H1 (cell line): ENCODE measurements around the gene DLL1. TPM values are rescaled to one million over a fixed set of nuclear protein-coding genes. Genes with fewer than 3 reads are reported as not detected.
A peak's percentile ranks its signal among the peaks of the same experiment; 100 is the strongest.

Experiments
- MAX ChIP-seq: IDR thresholded peaks from 2 replicates; pipeline ENCODE4 v1.6.1; 2012; ENCODE audit warnings: inconsistent platforms
- RXRA ChIP-seq: IDR thresholded peaks from 2 replicates; pipeline ENCODE4 v1.6.1; 2011; ENCODE audit warnings: low read depth, mild to moderate bottlenecking, low read length, moderate library complexity; ENCODE audit not compliant: insufficient read depth
- SIRT6 ChIP-seq: IDR thresholded peaks from one replicate; pipeline ENCODE4 v1.7.1; 2012; ENCODE audit warnings: low read length, inconsistent platforms
- TCF12 ChIP-seq: IDR thresholded peaks from 2 replicates; pipeline ENCODE4 v1.6.1; 2011; ENCODE audit warnings: low read depth, mild to moderate bottlenecking, low read length
- polyA plus RNA-seq, 7 experiments: library from polyadenylated mRNA; depleted of rRNA in 3 of 7; stranded (reverse) in 5 of 7; unstranded in 2 of 7; fragments of >200 nt in 5 of 7; fragments of 200-250 nt in 2 of 7; gene quantifications; 1 replicate in 5 of 7; 2 replicates in 1 of 7; 4 replicates in 1 of 7; pipeline versions ENCODE4 v1.2.1 to v1.2.3, GENCODE V29; 2011 to 2013; ENCODE audit warnings: missing spikeins in 2 of 7, mixed read lengths in 2 of 7
- total RNA-seq: library from RNA; stranded (reverse); fragmentation: NEBNext Ultra II Directional; extraction: Animal tissue kit (Norgen Biotek cat#: 25700); gene quantifications from 2 replicates; pipeline ENCODE4 v1.2.1, GENCODE V29; 2021

Gene DLL1
- total and polyA plus RNA-seq, 2 of the 8 experiments (the other 6 are each of a cell fraction or from before 2014, with no cell fraction given), result 1.7 to 3.8 TPM

DNA sequence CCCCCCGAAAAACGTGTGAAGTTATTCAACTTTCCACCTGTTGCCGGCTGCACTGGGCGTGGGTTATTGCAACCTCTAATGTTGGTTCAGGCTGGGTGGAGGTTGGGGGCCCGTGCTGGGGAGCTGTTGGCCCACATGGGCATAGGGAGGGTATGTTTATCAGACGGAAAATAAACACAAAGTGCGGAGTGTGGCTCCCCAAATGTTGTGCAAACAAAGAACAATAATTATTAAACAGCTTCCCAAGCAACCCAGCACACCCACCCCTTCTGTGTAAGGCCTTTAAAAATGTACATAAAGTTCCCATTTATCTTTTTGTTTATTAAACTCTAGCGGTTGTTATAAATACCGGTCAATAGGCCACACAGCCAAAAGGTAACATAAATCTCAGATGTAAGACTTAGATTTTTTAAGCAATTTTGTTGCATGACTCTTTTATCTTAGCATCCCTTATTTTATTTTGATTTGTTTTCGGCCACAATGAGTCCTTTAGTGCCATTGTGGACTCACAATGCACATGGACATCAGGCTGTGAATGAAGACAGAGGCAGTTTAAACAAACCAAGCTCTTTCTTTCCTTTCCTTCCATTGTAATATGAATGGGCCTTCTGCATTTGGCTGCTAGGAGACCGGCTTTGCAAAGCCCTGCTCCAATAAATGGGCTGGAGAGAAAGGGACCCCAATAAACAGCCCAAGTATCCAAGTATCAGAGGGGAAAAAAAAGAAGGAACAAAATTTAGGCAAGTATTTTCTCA lies 6.9 kb upstream of the DLL1 start (continued):
- TF ChIP-seq RXRA, result no peak
- no peak for TF ChIP-seq TCF12
- TF ChIP-seq MAX, result peak; percentile 1; the same call in 1 of the 2 replicates
- no peak for TF ChIP-seq SIRT6
- TF ChIP-seq, all 59 proteins: peak for 2
